Stimulated activated naive CD4-positive, alpha-beta T cell treated with Interleukin-2 at 50 U/mL for 16 hours (primary cell): ENCODE results near the gene ATP7A.

ENCODE experiments used
- DNase-seq: peaks from one replicate; lab custom pipeline; 2025; lab: John Stamatoyannopoulos, UW

The ATP7A gene

GRCh38 chrX:77945910-77946545 is 35.5 kb downstream of the ATP7A start:
- DNase-seq = no peak

GRCh38 chrX:77946571-77946970 is 36.1 kb downstream of the ATP7A start:
- no peak for DNase-seq

GRCh38 chrX:77949840-77950239 is 39.3 kb downstream of the ATP7A start:
- no peak for DNase-seq

DNA sequence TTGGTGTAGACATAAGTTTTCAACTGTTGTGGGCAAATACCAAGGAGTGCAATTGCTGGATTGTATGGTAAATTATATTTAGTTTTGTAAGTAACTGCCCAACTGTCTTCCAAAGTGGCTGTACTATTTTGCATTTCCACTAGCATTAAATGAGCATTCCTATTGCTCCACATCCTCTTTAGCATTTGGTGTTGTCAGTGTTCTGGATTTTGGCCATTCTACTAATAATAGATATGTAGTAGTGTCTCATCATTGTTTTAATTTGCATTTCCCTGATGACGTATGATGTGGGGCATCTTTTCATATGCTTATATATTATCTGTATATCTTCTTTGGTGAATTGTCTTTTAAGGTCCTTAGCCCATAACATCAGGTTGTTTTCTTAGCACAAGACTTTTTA is 41.7 kb downstream of the ATP7A start:
- no peak for DNase-seq

DNA sequence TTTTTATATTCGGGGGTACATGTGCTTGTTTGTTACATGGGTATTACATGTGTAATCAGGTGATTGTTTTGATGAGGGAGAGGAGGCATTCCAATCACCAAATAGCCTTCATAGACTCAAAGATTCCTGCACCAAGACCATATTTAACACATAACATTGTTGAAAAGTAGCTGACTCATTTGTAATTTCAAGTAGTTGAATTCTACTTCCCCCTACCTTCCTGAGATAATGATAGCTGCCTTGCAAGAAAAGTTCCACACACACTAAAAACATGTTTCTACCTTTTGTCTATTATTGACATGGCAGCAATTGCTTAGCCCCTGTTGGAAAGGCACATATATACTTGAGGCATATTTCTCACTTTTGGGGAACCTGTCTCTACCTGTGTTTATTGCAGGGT is 42.8 kb downstream of the ATP7A start:
- DNase-seq = no peak

GRCh38 chrX:77953708-77954107 is 43.2 kb downstream of the ATP7A start:
- no peak for DNase-seq

DNA sequence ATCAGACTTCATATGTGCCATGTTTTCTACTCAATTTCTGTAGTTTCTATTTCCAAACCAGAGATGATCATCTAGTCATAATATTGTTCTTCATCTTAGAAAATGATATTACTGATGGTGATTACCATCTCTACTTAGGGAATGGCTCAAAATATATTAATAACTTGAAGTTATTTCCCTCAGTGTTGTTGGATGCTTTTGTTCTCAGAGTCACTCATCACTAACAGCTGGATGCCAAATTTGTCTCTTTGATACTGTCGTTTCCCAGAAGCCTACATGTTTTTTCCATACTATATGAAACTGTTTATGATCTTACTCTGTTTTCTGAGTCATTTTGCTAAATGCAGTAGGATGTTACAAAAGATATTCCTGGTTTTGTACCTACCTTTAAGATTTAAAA is 50.1 kb downstream of the ATP7A start:
- no peak for DNase-seq

DNA sequence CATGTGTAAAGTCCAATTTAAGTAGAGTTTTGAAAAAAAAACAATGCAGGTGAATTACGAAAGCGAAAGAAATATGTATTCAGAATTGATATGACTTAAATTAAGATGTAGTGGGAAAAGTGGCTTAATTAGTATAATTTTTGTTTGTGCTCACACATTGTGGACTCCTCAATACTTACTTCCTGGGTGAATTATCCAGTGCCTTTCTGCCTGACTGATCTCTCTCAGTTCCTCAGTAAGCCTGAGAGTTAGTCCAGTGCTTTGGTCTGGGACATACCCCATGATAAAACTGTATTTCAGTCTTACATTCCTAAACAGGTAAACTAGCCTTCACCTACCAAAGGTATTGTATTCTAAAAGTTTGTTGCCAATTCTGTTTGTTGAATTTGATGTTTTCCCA is 50.6 kb downstream of the ATP7A start:
- DNase-seq = no peak

- DNase-seq = no peak
Measured at GRCh38 chrX:77962068-77962902, 51.8 kb downstream of the ATP7A start.

- DNase-seq = no peak
Measured at GRCh38 chrX:77966361-77966760, 55.9 kb downstream of the ATP7A start.

DNA sequence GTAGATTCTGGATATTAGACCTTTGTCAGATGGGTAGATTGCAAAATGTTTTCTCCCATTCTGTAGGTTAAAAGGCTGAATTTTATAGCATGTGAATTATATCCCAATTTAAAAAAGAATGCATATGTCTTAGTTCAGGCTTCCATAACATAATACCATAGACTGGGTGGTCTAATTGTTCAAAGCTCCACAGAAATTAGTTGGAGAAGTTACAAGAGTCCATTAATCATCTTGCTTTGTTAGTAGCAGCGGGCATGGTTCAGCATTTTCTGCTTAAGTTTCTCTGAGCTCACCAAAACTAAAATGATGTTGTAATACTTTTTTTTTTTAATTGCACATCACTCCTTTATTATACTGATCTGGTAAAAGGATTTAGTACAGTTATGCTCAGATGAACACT is 57.1 kb downstream of the ATP7A start:
- no peak for DNase-seq

DNA sequence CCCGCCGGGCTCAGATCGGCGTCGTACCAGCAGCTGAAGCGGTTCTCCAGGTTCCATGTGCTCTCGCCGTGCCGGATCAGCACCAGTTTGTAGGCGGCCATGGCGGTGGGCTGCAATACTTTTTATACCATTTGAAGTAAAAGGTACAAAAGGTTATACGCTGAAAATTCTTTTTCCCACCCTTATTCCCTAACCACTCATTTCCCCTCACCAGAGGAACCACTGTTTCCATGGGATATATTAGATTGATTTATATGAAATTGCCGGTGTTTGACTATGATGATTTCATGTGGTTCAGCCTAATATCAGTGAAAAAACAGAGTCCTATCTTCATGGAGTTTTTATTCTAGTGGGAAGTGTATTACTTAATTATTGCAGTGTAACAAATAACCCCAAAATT is 59.0 kb downstream of the ATP7A start, which contains the start of gene PGAM4:
TSS of gene PGAM4 (minus strand) at position 101 of the 400 bp plus-strand sequence. CDS start at position 101, 0 bp downstream.
- DNase-seq = no peak

- DNase-seq = no peak
Measured at GRCh38 chrX:77975755-77976154, 65.3 kb downstream of the ATP7A start.

DNA sequence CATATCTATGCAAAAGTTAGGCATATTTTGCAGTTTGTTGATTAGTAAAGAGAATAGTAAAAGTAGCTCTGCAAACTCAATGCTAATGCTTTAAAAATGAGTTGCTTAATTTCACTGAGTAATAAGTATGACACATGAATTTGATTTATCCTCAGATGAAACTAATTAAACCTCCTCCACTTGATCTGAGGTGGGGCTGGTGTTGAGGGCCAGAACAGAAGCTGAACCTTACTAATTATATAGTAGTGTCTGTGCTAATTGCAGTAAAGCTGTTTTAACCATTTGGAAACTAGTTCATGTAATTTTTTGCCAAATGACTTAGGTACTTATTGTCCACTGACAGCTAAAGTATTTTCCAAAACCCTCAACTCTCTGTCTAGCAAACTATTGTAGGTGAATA is 66.6 kb downstream of the ATP7A start:
- no peak for DNase-seq

DNA sequence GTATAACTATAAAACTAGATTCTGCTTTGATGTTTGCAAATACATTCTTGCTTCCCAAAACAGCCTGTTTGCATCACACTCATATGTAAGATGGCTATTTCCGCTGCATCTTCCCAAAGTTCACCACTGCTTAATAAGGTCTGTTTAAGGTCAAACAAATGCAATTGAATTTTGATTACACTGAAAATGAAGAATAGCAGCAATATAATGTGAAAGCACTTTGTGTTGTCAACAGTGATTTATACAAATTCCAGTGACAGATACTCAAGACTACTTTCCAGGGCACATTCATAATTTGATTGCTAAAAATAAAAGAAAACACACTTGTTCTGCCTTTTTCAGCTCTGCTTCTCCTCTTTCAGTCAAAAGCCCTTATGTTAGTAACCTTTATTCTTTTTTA is 67.0 kb downstream of the ATP7A start:
- no peak for DNase-seq

DNA sequence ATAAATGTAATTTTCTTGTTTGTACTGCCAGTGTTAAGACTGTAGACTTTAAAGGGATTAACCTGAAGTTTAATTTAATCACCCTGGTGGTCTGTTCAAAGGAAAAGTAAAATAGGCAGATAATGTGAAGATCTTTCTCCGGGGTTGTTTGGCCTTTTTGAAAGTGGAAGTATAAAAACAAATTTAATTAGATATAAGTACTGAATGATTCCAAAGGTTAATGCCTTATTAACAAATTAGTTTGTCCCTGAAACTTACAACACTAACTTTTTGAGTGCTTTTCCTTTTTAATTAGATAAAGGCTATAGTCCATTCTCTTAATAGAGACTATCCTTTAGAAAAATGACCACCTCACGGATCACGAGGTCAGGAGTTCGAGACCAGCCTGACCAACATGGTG is 69.4 kb downstream of the ATP7A start:
- DNase-seq = no peak

GRCh38 chrX:78011846-78012245 is 101.4 kb downstream of the ATP7A start:
- DNase-seq = no peak

- no peak for DNase-seq
Measured at GRCh38 chrX:78019586-78020483, 109.3 kb downstream of the ATP7A start.

DNA sequence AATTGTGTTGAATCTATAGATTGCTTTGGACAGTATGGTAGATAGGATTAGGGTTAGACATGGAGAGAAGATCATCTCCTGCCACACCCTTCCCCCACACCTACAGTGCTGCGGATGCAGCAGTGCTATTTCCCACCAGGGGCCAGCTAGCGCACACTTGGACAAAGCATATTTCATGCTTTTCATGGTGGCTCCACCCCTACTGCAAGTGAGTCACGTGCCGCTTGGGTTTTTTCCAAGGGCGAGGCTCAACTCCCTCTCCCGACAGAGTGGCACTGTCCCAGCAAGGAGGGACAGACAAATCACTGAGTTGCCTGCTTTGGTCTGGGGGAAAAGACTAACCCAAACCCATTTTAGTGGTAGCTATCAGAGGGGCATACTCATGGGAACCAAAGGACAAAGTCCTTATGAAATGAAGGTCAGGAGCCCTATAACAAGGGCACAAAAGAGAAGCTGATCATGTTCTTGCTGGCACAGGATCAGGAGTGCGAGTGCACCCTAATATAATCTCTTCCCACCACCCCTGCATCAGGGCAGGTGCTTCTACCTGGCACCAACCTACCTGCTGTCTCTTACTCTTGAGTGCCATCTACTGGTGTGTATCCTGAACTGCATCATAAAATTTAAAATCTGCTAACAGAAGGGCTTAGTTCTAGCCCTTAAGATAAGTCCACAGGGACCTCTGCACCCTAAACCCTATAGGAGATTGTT is 114.0 kb downstream of the ATP7A start:
- DNase-seq = no peak

- no peak for DNase-seq
Measured at GRCh38 chrX:78027798-78028197, 117.3 kb downstream of the ATP7A start.

DNA sequence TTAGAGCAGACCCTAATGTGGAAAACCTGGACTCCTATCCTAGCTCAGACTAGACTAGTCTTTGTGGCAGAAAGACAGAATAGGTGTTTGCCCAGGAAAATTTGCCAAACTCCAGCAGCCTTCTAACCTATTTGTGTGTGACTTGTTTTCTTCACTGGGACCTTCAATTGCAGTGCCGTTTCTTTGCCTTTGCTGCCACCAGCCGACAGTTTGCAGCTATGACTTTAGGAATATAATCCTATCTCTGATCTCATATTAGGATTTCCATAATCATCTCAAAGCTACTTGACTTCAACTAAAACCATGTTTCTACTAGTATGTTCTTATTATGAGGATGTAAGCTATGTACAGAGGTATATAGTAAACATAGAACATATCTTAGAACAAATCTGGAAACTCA is 119.2 kb downstream of the ATP7A start:
- DNase-seq = no peak

GRCh38 chrX:78035061-78035460 is 124.6 kb downstream of the ATP7A start:
- DNase-seq = no peak
